ENCODE results near the gene TAAR1. TPM values are rescaled to one million over a fixed set of nuclear protein-coding genes. Genes with fewer than 3 reads are reported as not detected.
"Not testable (repeated sequence)": the region's sequence is repeated elsewhere in the genome, so short reads cannot be mapped to it uniquely, and the experiment has no call there.

The TAAR1 gene
- total RNA-seq, 1 experiment from 2014 or later, result not detected

GRCh38 chr6:132683543-132683942, 24.6 kb upstream of the TAAR1 start (continued):
- no peak for TF ChIP-seq PRDM15 (CRISPR knock-in tag; IDR thresholded peaks at IDR 0.05)
- no peak for TF ChIP-seq MYBL2 (CRISPR knock-in tag; IDR thresholded peaks at IDR 0.05)
- no peak for TF ChIP-seq ZNF263 (CRISPR knock-in tag; IDR thresholded peaks at IDR 0.05; ENCODE audit: low read depth)
- TF ChIP-seq ERG (CRISPR knock-in tag; IDR thresholded peaks at IDR 0.05), result no peak
- TF ChIP-seq CREM (CRISPR knock-in tag; IDR thresholded peaks at IDR 0.05), result no peak
- no peak for TF ChIP-seq ARID4B (CRISPR knock-in tag; IDR thresholded peaks at IDR 0.05; ENCODE audit: borderline replicate concordance)

DNA sequence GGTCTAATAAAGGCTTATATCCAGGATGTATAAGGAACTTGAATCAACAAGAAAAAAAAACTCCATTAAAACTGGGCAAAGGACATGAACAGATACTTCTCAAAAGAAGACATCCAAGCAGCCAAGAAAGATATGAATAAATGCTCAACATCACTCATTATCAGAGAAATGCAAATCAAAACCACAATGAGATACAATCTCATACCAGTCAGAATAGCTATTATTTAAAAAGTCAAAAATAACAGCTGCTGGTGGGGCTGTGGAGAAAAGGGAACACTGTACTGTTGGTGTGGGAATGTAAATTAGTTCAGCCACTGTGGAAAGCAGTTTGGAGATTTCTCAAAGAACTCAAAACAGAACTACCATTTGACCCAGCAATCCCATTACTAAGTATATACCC, 20.1 kb upstream of the TAAR1 start:
- POLR2A ChIA-PET; CTCF ChIA-PET; H3K27ac Mint-ChIP-seq; H3K4me3 Mint-ChIP-seq; H3K27me3 Mint-ChIP-seq (ENCODE audit: low read depth); H3K9me3 Mint-ChIP-seq; ATAC-seq; H3K36me3 Mint-ChIP-seq; DNase-seq (ENCODE audit: low spot score); H3K4me1 Mint-ChIP-seq: not testable (repeated sequence)

DNA sequence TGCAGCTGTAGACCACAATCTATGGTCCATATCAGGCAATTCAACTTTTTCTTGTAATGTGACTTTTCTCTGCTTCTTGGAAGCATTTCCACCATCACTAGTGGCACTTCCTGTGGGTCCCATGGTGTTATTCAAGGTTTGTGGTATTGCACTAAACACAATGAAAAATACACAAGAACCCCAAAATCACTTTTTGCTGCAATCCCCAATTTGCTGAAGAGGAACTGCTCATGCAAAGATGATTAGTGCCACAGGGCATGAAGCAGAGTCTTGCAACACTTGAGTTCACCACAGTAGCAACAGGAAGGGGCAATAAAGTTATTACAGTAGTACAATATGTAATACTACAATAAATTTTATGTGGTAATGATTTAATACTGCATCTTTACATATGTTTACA, 16.8 kb upstream of the TAAR1 start:
- H3K36me3 Mint-ChIP-seq, result no peaks in the 10 kb centered on the region
- no peak overlapping the region for H3K4me3 Mint-ChIP-seq
- DNase-seq (ENCODE audit: low spot score), result no peak
- ATAC-seq, result no peak
- CTCF ChIA-PET, result interaction anchor here (1.4 kb wide), 1 partner anchor 39 kb away, joined by 5 read pairs; no protein-coding TSS in a partner anchor
- H3K9me3 Mint-ChIP-seq, result no peaks in the 10 kb centered on the region
- POLR2A ChIA-PET, result no interaction called here
- no peaks in the 10 kb centered on the region for H3K4me1 Mint-ChIP-seq
- H3K27me3 Mint-ChIP-seq (ENCODE audit: low read depth), result no peaks in the 10 kb centered on the region
- H3K27ac Mint-ChIP-seq, result no peak overlapping the region
- TF ChIP-seq IRF2 (CRISPR knock-in tag; IDR thresholded peaks at IDR 0.05; ENCODE audit: borderline replicate concordance, low read depth), result no peak
- no peak for TF ChIP-seq ZNF121 (CRISPR knock-in tag; IDR thresholded peaks at IDR 0.05)
- no peak for TF ChIP-seq ZNF671 (CRISPR knock-in tag; IDR thresholded peaks at IDR 0.05)
- no peak for TF ChIP-seq ARID4B (CRISPR knock-in tag; IDR thresholded peaks at IDR 0.05; ENCODE audit: borderline replicate concordance)
- no peak for TF ChIP-seq TP53 (CRISPR knock-in tag; IDR thresholded peaks at IDR 0.05)
- no peak for TF ChIP-seq ZNF263 (CRISPR knock-in tag; IDR thresholded peaks at IDR 0.05; ENCODE audit: low read depth)
- TF ChIP-seq TEAD4 (CRISPR knock-in tag; IDR thresholded peaks at IDR 0.05), result no peak
- TF ChIP-seq NR3C1 (CRISPR knock-in tag; conservative IDR thresholded peaks at IDR 0.05; ENCODE audit: low read depth), result no peak
- TF ChIP-seq, protein P1, sequence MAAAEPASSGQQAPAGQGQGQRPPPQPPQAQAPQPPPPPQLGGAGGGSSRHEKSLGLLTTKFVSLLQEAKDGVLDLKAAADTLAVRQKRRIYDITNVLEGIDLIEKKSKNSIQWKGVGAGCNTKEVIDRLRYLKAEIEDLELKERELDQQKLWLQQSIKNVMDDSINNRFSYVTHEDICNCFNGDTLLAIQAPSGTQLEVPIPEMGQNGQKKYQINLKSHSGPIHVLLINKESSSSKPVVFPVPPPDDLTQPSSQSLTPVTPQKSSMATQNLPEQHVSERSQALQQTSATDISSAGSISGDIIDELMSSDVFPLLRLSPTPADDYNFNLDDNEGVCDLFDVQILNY (CRISPR knock-in tag; IDR thresholded peaks at IDR 0.05), result no peak
- no peak for TF ChIP-seq FOXJ3 (CRISPR knock-in tag; IDR thresholded peaks at IDR 0.05; ENCODE audit: borderline replicate concordance)
- TF ChIP-seq ATF1 (CRISPR knock-in tag; IDR thresholded peaks at IDR 0.05), result no peak

Data from WTC11 (cell line).